Lung (tissue), 12 donors: ENCODE results near the gene PDE8B. TPM values are rescaled to one million over a fixed set of nuclear protein-coding genes. Genes with fewer than 3 reads are reported as not detected.

ENCODE experiments used
- ATAC-seq: fragments of 200-7000 bp; cut with Tn5 transposase; one replicate; pipeline ENCODE4 v1.9.1; 2020; ENCODE audit warnings: moderate number of reproducible peaks; ENCODE audit not compliant: insufficient read depth, low FRiP score
- DNase-seq, 3 donors: peaks; one replicate each; pipeline ENCODE4 v3.0.0-alpha.2; 2013 to 2017
- H3K27ac ChIP-seq, 2 donors: one replicate each; pipeline ENCODE4 v1.5.1; 2013; ENCODE audit warnings: mild to moderate bottlenecking in 2 of 2, moderate library complexity in 2 of 2, control low read depth in 1 of 2, inconsistent platforms in 1 of 2, low read depth in 1 of 2, low read length in 1 of 2
- H3K27me3 ChIP-seq, 3 donors: one replicate each; pipeline ENCODE4 v1.5.1; 2013; ENCODE audit warnings: low read length in 2 of 3; ENCODE audit not compliant: control insufficient read depth in 3 of 3, insufficient read depth in 3 of 3
- H3K36me3 ChIP-seq, 4 donors: one replicate each; pipeline ENCODE4 v1.5.1; 2013; ENCODE audit warnings: low read length in 4 of 4, mild to moderate bottlenecking in 1 of 4, moderate library complexity in 1 of 4; ENCODE audit not compliant: control insufficient read depth in 4 of 4, insufficient read depth in 4 of 4
- H3K4me1 ChIP-seq, 5 donors: one replicate each; pipeline ENCODE4 v1.5.1; 2013; ENCODE audit warnings: low read length in 5 of 5, mild to moderate bottlenecking in 2 of 5, moderate library complexity in 1 of 5; ENCODE audit not compliant: control insufficient read depth in 5 of 5, insufficient read depth in 5 of 5
- H3K4me3 ChIP-seq: one replicate; pipeline ENCODE4 v1.5.1; 2013; ENCODE audit warnings: mild to moderate bottlenecking, control low read depth, moderate library complexity
- H3K9ac ChIP-seq, 2 donors: one replicate each; pipeline ENCODE4 v1.5.1; 2013; ENCODE audit warnings: low read length in 2 of 2, control low read depth in 1 of 2; ENCODE audit not compliant: insufficient read depth in 1 of 2
- H3K9me3 ChIP-seq, 4 donors: one replicate each; pipeline ENCODE4 v1.5.1; 2013; ENCODE audit warnings: low read length in 3 of 4, mild to moderate bottlenecking in 1 of 4, moderate library complexity in 1 of 4; ENCODE audit not compliant: control insufficient read depth in 4 of 4, insufficient read depth in 3 of 4
- WGBS, 2 donors: extraction: QIAGEN DNeasy Blood & Tissue Kit; methylation state at CpG; one replicate each; pipeline ENCODE4 v1.1.7; 2013; 5-methylcytosine and 5-hydroxymethylcytosine counted together
- polyA plus RNA-seq, 2 donors: library from polyadenylated mRNA; stranded (reverse); fragments of 200-250 nt; gene quantifications; one replicate each; pipeline ENCODE4 v1.2.1, GENCODE V29; 2013
- total RNA-seq, 2 donors: library from RNA; depleted of rRNA in 1 of 2; stranded (reverse); fragments of >200 nt in 1 of 2; gene quantifications; one replicate each; pipeline ENCODE4 v1.2.1, GENCODE V29; 2014 to 2021
- TF ChIP-seq, protein P1 (sequence below): IDR thresholded peaks from 2 replicates; pipeline ENCODE4 v1.5.1; 2012; ENCODE audit warnings: mild to moderate bottlenecking; ENCODE audit errors: control extremely low read depth, extremely low read depth
- donor health status: control.
- donor health status: control.
- donor health status: Bipolar disorder and iron deficiency.
- donor health status: healthy.
- donor health status: DM: yes; HTN: yes; CAD: no.

Gene PDE8B
- total and polyA plus RNA-seq, 4 donors, result 1.6 to 10.6 (median 2.1) TPM

DNA sequence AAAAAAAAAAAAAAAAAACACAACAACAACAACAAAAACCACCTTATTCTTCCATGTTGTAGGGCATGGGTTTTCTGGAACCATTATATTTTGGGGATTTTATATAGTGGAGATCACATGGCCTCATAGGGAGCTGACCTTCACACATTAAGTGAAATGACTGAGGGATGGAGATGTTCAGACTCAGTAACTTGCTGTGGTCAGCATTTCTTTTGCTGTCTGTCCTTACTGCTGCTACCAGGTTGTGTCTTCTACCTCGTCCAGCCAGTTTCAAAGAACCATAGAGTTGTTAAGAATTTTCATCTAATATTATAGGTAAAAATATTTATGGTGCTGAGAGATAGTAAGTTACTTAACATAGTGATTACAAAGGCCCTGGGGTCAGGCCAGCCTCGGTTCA lies 107.6 kb downstream of the PDE8B start:
- no peaks in the 10 kb centered on the region for H3K9me3 ChIP-seq
- H3K4me1 ChIP-seq, result peaks cover 0 to 11% (median 0%) of the 10 kb centered on the region in 5 donors
- TF ChIP-seq, protein P1, sequence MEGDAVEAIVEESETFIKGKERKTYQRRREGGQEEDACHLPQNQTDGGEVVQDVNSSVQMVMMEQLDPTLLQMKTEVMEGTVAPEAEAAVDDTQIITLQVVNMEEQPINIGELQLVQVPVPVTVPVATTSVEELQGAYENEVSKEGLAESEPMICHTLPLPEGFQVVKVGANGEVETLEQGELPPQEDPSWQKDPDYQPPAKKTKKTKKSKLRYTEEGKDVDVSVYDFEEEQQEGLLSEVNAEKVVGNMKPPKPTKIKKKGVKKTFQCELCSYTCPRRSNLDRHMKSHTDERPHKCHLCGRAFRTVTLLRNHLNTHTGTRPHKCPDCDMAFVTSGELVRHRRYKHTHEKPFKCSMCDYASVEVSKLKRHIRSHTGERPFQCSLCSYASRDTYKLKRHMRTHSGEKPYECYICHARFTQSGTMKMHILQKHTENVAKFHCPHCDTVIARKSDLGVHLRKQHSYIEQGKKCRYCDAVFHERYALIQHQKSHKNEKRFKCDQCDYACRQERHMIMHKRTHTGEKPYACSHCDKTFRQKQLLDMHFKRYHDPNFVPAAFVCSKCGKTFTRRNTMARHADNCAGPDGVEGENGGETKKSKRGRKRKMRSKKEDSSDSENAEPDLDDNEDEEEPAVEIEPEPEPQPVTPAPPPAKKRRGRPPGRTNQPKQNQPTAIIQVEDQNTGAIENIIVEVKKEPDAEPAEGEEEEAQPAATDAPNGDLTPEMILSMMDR, result no peak
- H3K27ac ChIP-seq, result no peak overlapping the region
- no peak overlapping the region for H3K4me3 ChIP-seq
- no peak for ATAC-seq
- no peak for DNase-seq
- 83 to 88% methylated on average over 2 of the region's 2 CpGs for WGBS, 2 donors
- H3K36me3 ChIP-seq, result no peaks in the 10 kb centered on the region
- no peaks in the 10 kb centered on the region for H3K27me3 ChIP-seq
- no peak overlapping the region for H3K9ac ChIP-seq

DNA sequence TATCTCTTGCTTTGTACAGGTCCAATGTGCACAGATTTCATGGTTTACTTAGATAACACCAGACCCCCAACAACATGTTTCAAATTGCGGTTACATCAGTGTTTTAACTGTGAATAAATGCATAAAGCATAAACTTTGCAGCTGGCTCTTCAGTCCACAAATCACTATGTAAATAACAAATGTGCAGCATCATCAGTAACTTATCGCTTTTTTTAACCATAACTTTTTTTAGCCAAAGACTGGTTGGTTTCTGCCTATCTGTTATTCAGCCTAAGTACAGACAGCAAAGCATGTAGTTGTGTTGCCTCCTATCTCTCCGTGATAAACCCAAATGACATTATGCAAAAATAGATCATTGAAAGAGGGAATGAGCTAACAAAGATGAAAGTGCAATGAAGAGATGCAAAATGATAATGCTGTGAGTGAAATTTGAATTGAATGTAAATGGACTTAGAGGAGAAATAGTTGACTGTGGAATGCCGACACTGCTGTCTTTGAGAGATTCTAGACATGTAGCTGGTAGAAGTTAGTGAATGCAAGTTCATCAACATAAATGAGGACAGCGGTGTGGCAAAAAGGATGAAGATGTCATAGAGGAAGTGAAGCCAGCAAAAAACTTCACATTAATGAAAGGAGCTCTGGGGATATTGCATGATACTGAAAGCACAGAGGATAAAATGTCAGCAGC lies 108.8 kb downstream of the PDE8B start:
- TF ChIP-seq, protein P1, result no peak
- Histone ChIP-seq H3K9me3 (no peaks in the 10 kb centered on the region), H3K27ac (no peak overlapping the region), H3K9ac (no peak overlapping the region), H3K27me3 (no peaks in the 10 kb centered on the region), H3K4me1 (peaks cover 0 to 9% (median 0%) of the 10 kb centered on the region in 5 donors), H3K36me3 (no peaks in the 10 kb centered on the region), H3K4me3 (no peak overlapping the region)
- no peak for ATAC-seq
- DNase-seq, result peak in 2 of 3 donors; percentile 29 to 47
- 81 to 90% methylated on average over 5 of the region's 5 CpGs for WGBS, 2 donors

DNA sequence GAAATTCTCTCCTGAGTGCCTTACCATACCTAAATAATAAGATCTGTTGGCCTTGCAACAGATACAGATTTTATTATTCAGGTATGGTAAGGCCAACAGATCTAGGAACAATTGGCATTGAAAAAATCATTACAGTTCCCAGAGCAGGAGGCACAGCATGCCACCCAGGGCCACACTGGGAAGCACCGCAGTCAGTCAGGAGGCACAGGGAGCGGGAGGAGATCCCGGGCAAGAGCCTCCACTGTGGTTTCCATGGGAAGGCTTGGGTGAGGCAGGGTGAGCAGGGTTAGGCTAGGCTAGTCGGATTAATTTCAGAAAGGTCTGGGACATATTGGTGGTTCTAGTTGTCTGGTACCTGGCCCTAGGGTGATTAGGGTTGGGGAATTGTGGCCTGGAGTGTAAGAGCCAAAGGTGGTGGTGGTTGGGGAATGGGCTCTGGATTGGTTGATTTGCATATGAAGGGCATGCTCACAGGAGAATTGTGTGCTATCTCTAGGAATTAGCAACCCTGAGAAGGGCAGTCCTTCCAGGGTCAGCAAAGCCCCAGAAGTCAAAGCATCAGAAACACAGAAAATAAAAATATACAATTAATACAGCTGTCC lies 111.4 kb downstream of the PDE8B start:
- ATAC-seq (no peak), DNase-seq (no peak)
- Histone ChIP-seq H3K27ac (no peak overlapping the region), H3K4me1 (peaks cover 0 to 25% (median 3%) of the 10 kb centered on the region in 5 donors), H3K9me3 (no peaks in the 10 kb centered on the region), H3K36me3 (no peaks in the 10 kb centered on the region), H3K4me3 (no peak overlapping the region), H3K27me3 (no peaks in the 10 kb centered on the region), H3K9ac (no peak overlapping the region)
- 94 to 97% methylated on average over 4 of the region's 4 CpGs for WGBS, 2 donors
- TF ChIP-seq, protein P1, result no peak
